Fibroblast of lung (primary cell): ENCODE results near the gene JPH3. TPM values are rescaled to one million over a fixed set of nuclear protein-coding genes. Genes with fewer than 3 reads are reported as not detected.

Experiments
- DNase-seq, 2 donors: peaks; one replicate each; pipeline versions ENCODE4 v3.0.0 to v3.0.0-alpha.2; 2010; ENCODE audit warnings: low read depth in 2 of 2
- H2AFZ ChIP-seq: 2 replicates; pipeline ENCODE4 v1.5.1; 2012; ENCODE audit warnings: low read length, control low read depth, inconsistent platforms
- H3K27ac ChIP-seq: 2 replicates; pipeline ENCODE4 v1.5.1; 2011; ENCODE audit warnings: low read length, control low read depth; ENCODE audit not compliant: insufficient read depth
- H3K27me3 ChIP-seq: 2 replicates; pipeline ENCODE4 v1.5.1; 2011; ENCODE audit warnings: mild to moderate bottlenecking, low read length; ENCODE audit not compliant: control insufficient read depth, insufficient read depth
- H3K36me3 ChIP-seq: 2 replicates; pipeline ENCODE4 v1.5.1; 2011; ENCODE audit warnings: low read length; ENCODE audit not compliant: control insufficient read depth, insufficient read depth
- H3K4me1 ChIP-seq: 2 replicates; pipeline ENCODE4 v1.5.1; 2011; ENCODE audit warnings: low read length; ENCODE audit not compliant: control insufficient read depth, insufficient read depth; ENCODE audit errors: extremely low read depth
- H3K4me2 ChIP-seq: 2 replicates; pipeline ENCODE4 v1.5.1; 2011; ENCODE audit warnings: low read length, control low read depth; ENCODE audit not compliant: insufficient read depth; ENCODE audit errors: extremely low read depth
- H3K4me3 ChIP-seq, 4 experiments: fragments of 200-600 bp in 1 of 4; sonication (generic) in 1 of 4; replicated peaks in 1 of 4; 2 replicates each; pipeline ENCODE4 v1.5.1; 2011 to 2016; ENCODE audit warnings: low read length in 4 of 4, low read depth in 3 of 4, mild to moderate bottlenecking in 3 of 4, control low read depth in 2 of 4, inconsistent platforms in 1 of 4, mixed read lengths in 1 of 4; ENCODE audit not compliant: insufficient read depth in 1 of 4; ENCODE audit errors: control extremely low read depth in 1 of 4
- H3K79me2 ChIP-seq: 2 replicates; pipeline ENCODE4 v1.5.1; 2012; ENCODE audit warnings: mild to moderate bottlenecking, low read length, inconsistent platforms; ENCODE audit not compliant: control insufficient read depth, insufficient read depth
- H3K9ac ChIP-seq: 2 replicates; pipeline ENCODE4 v1.5.1; 2011; ENCODE audit warnings: mild to moderate bottlenecking, low read length, control low read depth; ENCODE audit not compliant: insufficient read depth
- H3K9me3 ChIP-seq: 2 replicates; pipeline ENCODE4 v1.5.1; 2012; ENCODE audit warnings: low read depth, low read length; ENCODE audit not compliant: control insufficient read depth, insufficient read depth
- H4K20me1 ChIP-seq: 2 replicates; pipeline ENCODE4 v1.5.1; 2011; ENCODE audit warnings: low read length; ENCODE audit not compliant: control insufficient read depth, insufficient read depth; ENCODE audit errors: extremely low read depth
- EZH2 ChIP-seq: IDR thresholded peaks from 2 replicates; pipeline ENCODE4 v1.5.1; 2012; ENCODE audit warnings: low read length, control low read depth, mild to moderate bottlenecking; ENCODE audit errors: missing control alignments
- polyA plus RNA-seq, 2 donors: library from polyadenylated mRNA; depleted of rRNA in 1 of 2; stranded (reverse) in 1 of 2; unstranded in 1 of 2; fragments of >200 nt; gene quantifications; 2 replicates each; pipeline ENCODE4 v1.2.1, GENCODE V29; 2011 to 2012; ENCODE audit warnings: missing spikeins in 1 of 2
- total RNA-seq: library from RNA; depleted of rRNA; stranded (reverse); fragments of >200 nt; gene quantifications from 2 replicates; pipeline ENCODE4 v1.2.1, GENCODE V29; 2014
- TF ChIP-seq, protein P1 (sequence below), 2 donors: IDR thresholded peaks in 1 of 2; conservative IDR thresholded peaks in 1 of 2; 1 replicate in 1 of 2; 2 replicates in 1 of 2; pipeline ENCODE4 v1.5.1; 2011 to 2012; ENCODE audit warnings: low read length in 2 of 2, control low read depth in 1 of 2, inconsistent platforms in 1 of 2, low read depth in 1 of 2, mild to moderate bottlenecking in 1 of 2

The JPH3 gene
- total and polyA plus RNA-seq, 2 donors (not counting 1 experiment from before 2014, with no cell fraction given) = 0.01 TPM; not detected in 1

DNA sequence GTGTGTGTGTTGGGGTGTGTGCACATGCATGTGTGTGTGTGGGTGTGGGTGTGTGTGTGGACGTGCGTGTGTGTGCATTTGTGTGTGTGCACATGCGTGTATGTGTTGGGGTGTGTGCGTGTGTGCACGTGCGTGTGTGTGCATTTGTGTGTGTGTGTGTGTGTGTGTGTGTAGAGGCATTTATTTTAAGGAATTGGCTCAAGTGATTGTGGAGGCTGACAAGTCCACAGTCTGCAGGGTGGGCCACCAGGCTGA lies 37.9 kb upstream of the JPH3 start:
- Histone ChIP-seq H3K4me2 (no peak overlapping the region), H3K4me1 (no peaks in the 10 kb centered on the region), H4K20me1 (no peaks in the 10 kb centered on the region), H3K4me3 (no peak overlapping the region), H3K27me3 (no peaks in the 10 kb centered on the region), H2AFZ (no peak overlapping the region), H3K9ac (no peak overlapping the region), H3K36me3 (no peaks in the 10 kb centered on the region), H3K9me3 (no peaks in the 10 kb centered on the region), H3K27ac (no peak overlapping the region), H3K79me2 (no peaks in the 10 kb centered on the region)
- no peak for DNase-seq
- TF ChIP-seq EZH2 = no peak

DNA sequence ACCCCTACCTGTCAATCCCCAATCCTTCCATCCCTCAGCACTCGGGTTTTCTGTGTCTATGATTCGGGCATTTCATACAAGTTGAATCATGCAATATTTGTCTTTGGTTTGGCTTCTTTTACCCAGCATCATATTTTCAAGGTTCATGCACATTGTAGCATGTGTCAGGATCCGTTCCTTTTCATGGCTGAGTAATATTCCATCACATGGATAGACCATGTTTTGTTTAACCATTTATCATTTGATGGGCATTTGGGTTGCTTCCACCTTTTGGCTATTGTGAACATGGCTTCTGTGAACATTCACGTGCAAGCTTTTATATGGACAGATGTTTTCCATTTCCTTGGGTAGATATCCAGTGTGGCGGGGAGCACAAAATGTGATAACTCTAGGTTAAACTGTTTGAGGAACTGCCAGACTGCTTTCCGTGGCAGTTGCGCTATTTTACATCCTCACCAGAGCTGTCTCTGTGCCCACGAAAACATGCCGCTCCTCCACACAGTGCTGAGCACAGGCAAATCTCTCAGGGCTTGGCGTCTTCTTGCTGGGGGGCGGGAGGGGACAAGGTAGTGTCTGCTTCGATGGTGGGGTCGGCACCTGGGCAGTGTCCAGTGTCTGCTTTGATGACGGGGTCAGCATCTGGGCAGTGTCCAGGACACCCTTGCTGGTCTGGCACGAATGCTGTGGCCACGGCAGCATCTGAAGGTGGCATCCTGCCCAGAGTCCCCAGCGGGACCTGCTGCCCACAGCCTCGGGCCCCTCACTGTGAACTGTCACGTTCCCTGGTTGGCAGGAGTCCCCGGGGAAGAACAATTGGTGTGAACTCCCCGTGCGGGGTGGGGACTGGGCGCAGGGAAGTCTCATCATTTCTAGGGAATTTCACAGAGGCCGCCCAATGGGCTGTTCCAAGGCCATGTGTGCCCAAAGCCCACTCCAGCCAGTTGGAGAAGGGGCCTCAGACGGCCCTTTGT lies 32.4 kb upstream of the JPH3 start:
- Histone ChIP-seq H3K79me2 (no peaks in the 10 kb centered on the region), H4K20me1 (no peaks in the 10 kb centered on the region), H3K27ac (no peak overlapping the region), H3K4me1 (peaks cover 8% of the 10 kb centered on the region), H3K4me3 (no peak overlapping the region), H3K27me3 (peaks cover 2% of the 10 kb centered on the region), H3K4me2 (no peak overlapping the region), H3K9me3 (no peaks in the 10 kb centered on the region), H2AFZ (no peak overlapping the region), H3K9ac (no peak overlapping the region), H3K36me3 (no peaks in the 10 kb centered on the region)
- no peak for DNase-seq
- TF ChIP-seq, protein P1, sequence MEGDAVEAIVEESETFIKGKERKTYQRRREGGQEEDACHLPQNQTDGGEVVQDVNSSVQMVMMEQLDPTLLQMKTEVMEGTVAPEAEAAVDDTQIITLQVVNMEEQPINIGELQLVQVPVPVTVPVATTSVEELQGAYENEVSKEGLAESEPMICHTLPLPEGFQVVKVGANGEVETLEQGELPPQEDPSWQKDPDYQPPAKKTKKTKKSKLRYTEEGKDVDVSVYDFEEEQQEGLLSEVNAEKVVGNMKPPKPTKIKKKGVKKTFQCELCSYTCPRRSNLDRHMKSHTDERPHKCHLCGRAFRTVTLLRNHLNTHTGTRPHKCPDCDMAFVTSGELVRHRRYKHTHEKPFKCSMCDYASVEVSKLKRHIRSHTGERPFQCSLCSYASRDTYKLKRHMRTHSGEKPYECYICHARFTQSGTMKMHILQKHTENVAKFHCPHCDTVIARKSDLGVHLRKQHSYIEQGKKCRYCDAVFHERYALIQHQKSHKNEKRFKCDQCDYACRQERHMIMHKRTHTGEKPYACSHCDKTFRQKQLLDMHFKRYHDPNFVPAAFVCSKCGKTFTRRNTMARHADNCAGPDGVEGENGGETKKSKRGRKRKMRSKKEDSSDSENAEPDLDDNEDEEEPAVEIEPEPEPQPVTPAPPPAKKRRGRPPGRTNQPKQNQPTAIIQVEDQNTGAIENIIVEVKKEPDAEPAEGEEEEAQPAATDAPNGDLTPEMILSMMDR (conservative IDR thresholded peaks at IDR 0.05 in 1 of 2, IDR thresholded peaks at IDR 0.05 in 1 of 2; ENCODE audit: low read depth in 1 of 2, low read length in 2 of 2) = no peak
- TF ChIP-seq EZH2 = no peak

DNA sequence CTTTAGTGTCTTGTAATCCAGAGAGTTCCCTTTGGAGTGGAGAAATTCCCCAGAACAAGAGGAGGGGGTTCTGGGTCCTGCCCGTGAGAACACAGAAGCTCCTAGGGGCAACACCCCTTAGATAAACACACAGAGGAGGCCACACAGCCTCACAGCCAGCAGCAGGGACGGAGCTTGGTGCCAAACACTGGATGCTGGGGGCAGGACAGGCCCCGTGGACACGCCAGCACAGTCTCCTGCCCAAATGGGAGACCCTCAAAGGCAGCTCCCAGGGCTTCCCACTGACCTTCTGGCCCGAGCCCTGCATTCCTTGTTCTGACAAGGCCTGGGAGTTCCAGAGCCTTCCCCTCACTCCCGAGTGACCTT lies 31.8 kb upstream of the JPH3 start:
- Histone ChIP-seq H2AFZ (no peak overlapping the region), H3K79me2 (no peaks in the 10 kb centered on the region), H3K9ac (no peak overlapping the region), H3K36me3 (no peaks in the 10 kb centered on the region), H4K20me1 (no peaks in the 10 kb centered on the region), H3K4me1 (peaks cover 8% of the 10 kb centered on the region), H3K27ac (no peak overlapping the region), H3K27me3 (peaks cover 2% of the 10 kb centered on the region), H3K9me3 (no peaks in the 10 kb centered on the region), H3K4me2 (no peak overlapping the region), H3K4me3 (no peak overlapping the region)
- no peak for DNase-seq
- no peak for TF ChIP-seq EZH2
- TF ChIP-seq, protein P1 (conservative IDR thresholded peaks at IDR 0.05 in 1 of 2, IDR thresholded peaks at IDR 0.05 in 1 of 2; ENCODE audit: low read depth in 1 of 2, low read length in 2 of 2) = no peak
